Activated effector memory CD4-positive, alpha-beta T cell treated with anti-CD3 and anti-CD28 coated beads, Interleukin-2, amount 50 U/mL, for 16 hours (primary cell): ENCODE results near the gene OR2Z1.
"Not testable (repeated sequence)": the region's sequence is repeated elsewhere in the genome, so short reads cannot be mapped to it uniquely, and the experiment has no call there.

Experiments used
- DNase-seq: peaks from one replicate; pipeline ENCODE4 v3.0.0-alpha.2; 2020

OR2Z1 gene

GRCh38 chr19:8705304-8705703, 16.1 kb upstream of the OR2Z1 start:
- not testable (repeated sequence) for DNase-seq

GRCh38 chr19:8705742-8706141, 15.7 kb upstream of the OR2Z1 start:
- DNase-seq, result no peak

DNA sequence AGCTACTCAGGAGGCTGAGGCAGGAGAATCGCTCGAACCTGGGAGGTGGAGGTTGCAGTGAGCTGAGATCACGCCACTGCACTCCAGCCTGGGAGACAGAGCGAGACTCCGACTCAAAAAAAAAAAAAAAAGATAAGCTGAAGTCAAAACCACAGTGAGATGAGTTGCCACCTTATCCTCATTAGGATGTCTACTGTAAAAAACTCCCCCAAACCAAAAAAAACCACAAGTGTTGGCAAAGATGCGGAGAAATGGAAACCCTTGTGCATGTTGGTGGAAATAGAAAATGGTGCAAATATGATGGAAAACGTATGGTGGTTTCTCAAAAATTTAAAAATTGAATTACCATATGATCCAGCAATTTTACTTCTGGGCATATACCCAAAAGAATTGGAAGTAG, 11.1 kb upstream of the OR2Z1 start:
- not testable (repeated sequence) for DNase-seq

- DNase-seq, result no peak
These were observed 598 bp downstream of the OR2Z1 start for GRCh38 chr19:8722032-8722431.

DNA sequence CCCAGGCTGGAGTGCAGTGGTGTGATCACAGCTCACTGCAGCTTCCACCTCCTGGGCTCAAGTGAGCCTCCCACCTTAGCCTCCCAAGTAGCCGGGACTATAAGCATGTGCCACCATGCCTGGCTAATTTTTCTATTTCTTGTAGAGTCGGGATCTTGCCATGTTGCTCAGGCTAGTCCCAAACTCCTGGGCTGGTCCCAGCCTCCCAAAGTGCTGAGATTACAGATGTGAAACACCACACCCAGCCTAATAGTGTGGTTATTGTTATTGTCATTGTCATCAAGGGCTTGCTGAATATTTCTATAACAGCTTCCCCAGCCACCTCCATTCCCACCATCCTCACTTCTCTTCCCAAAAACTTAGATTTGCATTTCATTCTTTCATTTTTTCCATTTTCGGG, 2.8 kb downstream of the OR2Z1 start:
- DNase-seq, result no peak

DNA sequence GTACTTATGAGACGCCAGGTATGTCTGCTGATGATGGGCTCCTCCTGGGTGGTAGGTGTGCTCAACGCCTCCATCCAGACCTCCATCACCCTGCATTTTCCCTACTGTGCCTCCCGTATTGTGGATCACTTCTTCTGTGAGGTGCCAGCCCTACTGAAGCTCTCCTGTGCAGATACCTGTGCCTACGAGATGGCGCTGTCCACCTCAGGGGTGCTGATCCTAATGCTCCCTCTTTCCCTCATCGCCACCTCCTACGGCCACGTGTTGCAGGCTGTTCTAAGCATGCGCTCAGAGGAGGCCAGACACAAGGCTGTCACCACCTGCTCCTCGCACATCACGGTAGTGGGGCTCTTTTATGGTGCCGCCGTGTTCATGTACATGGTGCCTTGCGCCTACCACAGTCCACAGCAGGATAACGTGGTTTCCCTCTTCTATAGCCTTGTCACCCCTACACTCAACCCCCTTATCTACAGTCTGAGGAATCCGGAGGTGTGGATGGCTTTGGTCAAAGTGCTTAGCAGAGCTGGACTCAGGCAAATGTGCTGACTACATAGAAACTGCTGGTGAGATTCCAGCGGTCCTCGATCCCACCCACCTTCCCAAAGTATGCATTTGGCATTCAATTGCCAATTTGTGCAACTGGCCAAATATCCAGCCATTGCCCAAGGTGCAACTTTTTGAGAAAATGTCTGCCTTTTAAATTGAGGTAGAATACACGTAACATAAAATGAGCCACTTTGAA, 10.2 kb downstream of the OR2Z1 start:
- DNase-seq, result no peak

- DNase-seq, result no peak
These were observed 16.9 kb downstream of the OR2Z1 start for GRCh38 chr19:8738377-8738776.

DNA sequence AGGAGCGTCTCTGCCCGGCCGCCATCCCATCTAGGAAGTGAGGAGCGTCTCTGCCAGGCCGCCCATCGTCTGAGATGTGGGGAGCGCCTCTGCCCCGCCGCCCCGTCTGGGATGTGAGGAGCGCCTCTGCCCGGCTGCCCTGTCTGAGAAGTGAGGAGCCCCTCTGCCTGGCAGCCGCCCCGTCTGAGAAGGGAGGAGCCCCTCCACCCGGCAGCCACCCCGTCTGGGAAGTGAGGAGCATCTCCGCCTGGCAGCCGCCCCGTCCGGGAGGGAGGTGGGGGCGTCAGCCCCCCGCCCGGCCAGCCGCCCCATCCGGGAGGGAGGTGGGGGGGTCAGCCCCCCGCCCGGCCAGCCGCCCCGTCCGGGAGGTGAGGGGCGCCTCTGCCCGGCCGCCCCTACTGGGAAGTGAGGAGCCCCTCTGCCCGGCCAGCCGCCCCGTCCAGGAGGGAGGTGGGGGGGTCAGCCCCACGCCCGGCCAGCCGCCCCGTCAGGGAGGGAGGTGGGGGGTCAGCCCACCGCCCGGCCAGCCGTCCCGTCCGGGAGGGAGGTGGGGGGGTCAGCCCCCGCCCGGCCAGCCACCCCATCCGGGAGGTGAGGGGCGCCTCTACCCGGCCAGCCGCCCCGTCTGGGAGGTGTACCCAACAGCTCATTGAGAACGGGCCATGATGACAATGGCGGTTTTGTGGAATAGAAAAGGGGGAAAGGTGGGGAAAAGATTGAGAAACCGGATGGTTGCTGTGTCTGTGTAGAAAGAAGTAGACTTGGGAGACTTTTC, 18.0 kb downstream of the OR2Z1 start:
- not testable (repeated sequence) for DNase-seq

- DNase-seq, result not testable (repeated sequence)
These were observed 45.8 kb downstream of the OR2Z1 start for GRCh38 chr19:8767257-8767656.

DNA sequence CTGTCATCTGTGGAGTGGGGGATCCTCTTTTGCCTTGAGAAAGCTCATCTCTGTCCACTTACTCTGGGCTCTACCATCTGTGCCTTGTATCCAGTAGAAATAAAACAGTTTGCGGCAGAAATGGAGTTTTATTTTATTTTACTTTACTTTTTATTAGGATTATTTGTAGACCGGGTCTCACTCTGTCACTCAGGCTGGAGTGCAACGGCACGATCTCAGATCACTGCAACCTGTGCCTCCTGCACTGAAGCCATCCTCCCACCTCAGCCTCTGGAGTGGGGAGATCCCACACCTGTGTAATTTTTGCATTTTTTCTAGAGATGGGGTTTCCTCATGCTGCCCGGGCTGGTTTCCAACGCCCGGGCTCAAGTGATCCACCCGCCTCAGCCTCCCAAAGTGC, 47.8 kb downstream of the OR2Z1 start:
- not testable (repeated sequence) for DNase-seq

DNA sequence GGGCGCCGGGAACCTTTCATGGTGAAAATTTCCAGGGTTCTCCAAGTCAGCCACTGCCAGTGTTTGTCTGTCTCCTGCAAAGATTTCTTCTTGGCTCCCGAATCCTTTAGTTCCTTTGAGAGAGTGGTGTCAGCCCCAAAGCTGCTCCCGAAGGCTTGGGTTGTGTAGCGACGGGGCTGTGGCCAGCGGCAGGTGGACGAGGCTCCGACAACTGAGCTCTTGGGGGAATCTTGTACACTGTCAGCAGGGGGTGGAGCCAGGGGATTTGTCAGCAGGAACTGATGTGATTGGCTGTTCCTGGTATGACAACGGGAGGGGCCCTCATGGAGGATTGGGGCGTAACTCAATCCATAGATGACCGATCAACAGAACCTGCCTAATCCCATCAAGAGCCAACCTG, 52.2 kb downstream of the OR2Z1 start:
- DNase-seq, result not testable (repeated sequence)
